Loucy (cell line): ENCODE data around the gene IFNE.

Experiments
- H2AFZ ChIP-seq: fragments of 200-600 bp; sonication (generic); 2 replicates; pipeline ENCODE4 v1.6.0; 2016; ENCODE audit warnings: antibody characterized with exemption, mild to moderate bottlenecking, low read length, moderate library complexity
- H3F3A ChIP-seq: fragments of 200-600 bp; 2 replicates; pipeline ENCODE4 v1.6.0; 2016; ENCODE audit warnings: antibody characterized with exemption, low read depth, mild to moderate bottlenecking
- H3K27me3 ChIP-seq: fragments of 200-600 bp; sonication (generic); 2 replicates; pipeline ENCODE4 v1.6.1; 2014; ENCODE audit warnings: low read length, mild to moderate bottlenecking; ENCODE audit not compliant: insufficient read depth, poor library complexity, severe bottlenecking
- H3K36me3 ChIP-seq: fragments of 200-600 bp; sonication (generic); 2 replicates; pipeline ENCODE4 v1.6.1; 2016; ENCODE audit warnings: low read length; ENCODE audit not compliant: insufficient read depth
- H3K4me1 ChIP-seq: fragments of 200-600 bp; sonication (generic); 2 replicates; pipeline ENCODE4 v1.5.1; 2014; ENCODE audit warnings: low read length, mild to moderate bottlenecking; ENCODE audit not compliant: insufficient read depth, poor library complexity, severe bottlenecking
- H3K4me2 ChIP-seq: fragments of 200-600 bp; sonication (generic); 2 replicates; pipeline ENCODE4 v1.6.0; 2014; ENCODE audit warnings: antibody characterized with exemption, low read length, low read depth, mild to moderate bottlenecking; ENCODE audit not compliant: poor library complexity, severe bottlenecking
- H3K4me3 ChIP-seq: fragments of 200-600 bp; sonication (generic); 2 replicates; pipeline ENCODE4 v1.5.1; 2014; ENCODE audit warnings: low read length, mild to moderate bottlenecking, mixed read lengths; ENCODE audit not compliant: poor library complexity, severe bottlenecking
- H3K79me2 ChIP-seq: fragments of 200-600 bp; sonication (generic); 2 replicates; pipeline ENCODE4 v1.6.1; 2014; ENCODE audit warnings: low read length; ENCODE audit not compliant: insufficient read depth
- H3K9ac ChIP-seq: fragments of 200-600 bp; sonication (generic); 2 replicates; pipeline ENCODE4 v1.6.0; 2014; ENCODE audit warnings: mild to moderate bottlenecking, low read depth, low read length, moderate library complexity; ENCODE audit not compliant: poor library complexity, severe bottlenecking
- H3K9me2 ChIP-seq: fragments of 200-600 bp; sonication (generic); replicated peaks from 2 replicates; pipeline ENCODE4 v1.6.1; 2016; ENCODE audit warnings: low read depth, low read length, mixed read lengths
- H3K9me3 ChIP-seq: fragments of 200-600 bp; sonication (generic); 2 replicates; pipeline ENCODE4 v1.6.1; 2014; ENCODE audit warnings: mild to moderate bottlenecking, antibody characterized with exemption, low read length, low read depth; ENCODE audit not compliant: insufficient read depth
- H4K20me1 ChIP-seq: fragments of 200-600 bp; sonication (generic); 2 replicates; pipeline ENCODE4 v1.6.0; 2014; ENCODE audit warnings: antibody characterized with exemption, low read length, mild to moderate bottlenecking; ENCODE audit not compliant: insufficient read depth, poor library complexity, severe bottlenecking
- EZH2phosphoT487 ChIP-seq: fragments of 200-600 bp; IDR thresholded peaks from 2 replicates; pipeline ENCODE4 v1.6.1; 2018; ENCODE audit warnings: antibody characterized with exemption, mild to moderate bottlenecking, moderate library complexity, borderline replicate concordance
- TF ChIP-seq, protein P1 (sequence below): fragments of 200-600 bp; sonication (generic); conservative IDR thresholded peaks from 2 replicates; pipeline ENCODE4 v1.5.1; 2014; ENCODE audit warnings: mild to moderate bottlenecking, antibody characterized with exemption, low read length

Gene IFNE

DNA sequence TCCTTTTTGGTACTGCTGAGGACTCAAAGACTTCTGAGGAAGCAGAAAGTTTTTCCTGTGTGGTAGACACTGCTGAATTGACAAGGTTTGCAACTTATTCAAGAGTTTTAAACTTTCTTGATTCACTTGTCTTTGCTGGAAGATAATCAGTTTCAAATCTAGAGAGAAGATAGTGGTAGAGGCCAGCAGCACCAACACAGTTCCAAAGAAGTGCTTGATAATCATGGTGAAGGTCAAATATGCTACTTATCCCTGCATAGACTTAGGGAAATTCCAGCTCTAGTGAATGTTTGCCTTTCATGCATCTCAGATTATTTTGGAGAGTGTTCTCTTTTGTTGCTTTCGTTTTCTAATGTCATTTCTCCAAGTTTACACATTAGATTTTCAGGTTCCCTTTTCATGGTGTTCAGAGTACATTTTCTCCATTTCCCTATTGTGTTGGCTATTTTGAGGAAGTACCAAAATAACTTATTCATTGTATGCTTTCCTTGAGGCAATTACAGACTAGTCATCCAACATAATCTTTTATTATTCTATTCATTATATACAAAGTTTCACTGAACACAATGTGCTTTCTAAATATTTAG is 550 bp downstream of the IFNE start:
- no peaks in the 10 kb centered on the region for H3K4me1 ChIP-seq
- no peaks in the 10 kb centered on the region for H3K27me3 ChIP-seq
- no peak for TF ChIP-seq EZH2phosphoT487
- TF ChIP-seq, protein P1, sequence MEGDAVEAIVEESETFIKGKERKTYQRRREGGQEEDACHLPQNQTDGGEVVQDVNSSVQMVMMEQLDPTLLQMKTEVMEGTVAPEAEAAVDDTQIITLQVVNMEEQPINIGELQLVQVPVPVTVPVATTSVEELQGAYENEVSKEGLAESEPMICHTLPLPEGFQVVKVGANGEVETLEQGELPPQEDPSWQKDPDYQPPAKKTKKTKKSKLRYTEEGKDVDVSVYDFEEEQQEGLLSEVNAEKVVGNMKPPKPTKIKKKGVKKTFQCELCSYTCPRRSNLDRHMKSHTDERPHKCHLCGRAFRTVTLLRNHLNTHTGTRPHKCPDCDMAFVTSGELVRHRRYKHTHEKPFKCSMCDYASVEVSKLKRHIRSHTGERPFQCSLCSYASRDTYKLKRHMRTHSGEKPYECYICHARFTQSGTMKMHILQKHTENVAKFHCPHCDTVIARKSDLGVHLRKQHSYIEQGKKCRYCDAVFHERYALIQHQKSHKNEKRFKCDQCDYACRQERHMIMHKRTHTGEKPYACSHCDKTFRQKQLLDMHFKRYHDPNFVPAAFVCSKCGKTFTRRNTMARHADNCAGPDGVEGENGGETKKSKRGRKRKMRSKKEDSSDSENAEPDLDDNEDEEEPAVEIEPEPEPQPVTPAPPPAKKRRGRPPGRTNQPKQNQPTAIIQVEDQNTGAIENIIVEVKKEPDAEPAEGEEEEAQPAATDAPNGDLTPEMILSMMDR, result no peak
- H3K9me3 ChIP-seq, result no peaks in the 10 kb centered on the region
- H3K9me2 ChIP-seq, result no peaks in the 10 kb centered on the region
- no peak overlapping the region for H3K4me3 ChIP-seq
- no peak overlapping the region for H2AFZ ChIP-seq
- H4K20me1 ChIP-seq, result no peaks in the 10 kb centered on the region
- H3K79me2 ChIP-seq, result no peaks in the 10 kb centered on the region
- H3K4me2 ChIP-seq, result no peak overlapping the region
- no peaks in the 10 kb centered on the region for H3K36me3 ChIP-seq
- no peak overlapping the region for H3K9ac ChIP-seq
- no peaks in the 10 kb centered on the region for H3F3A ChIP-seq

DNA sequence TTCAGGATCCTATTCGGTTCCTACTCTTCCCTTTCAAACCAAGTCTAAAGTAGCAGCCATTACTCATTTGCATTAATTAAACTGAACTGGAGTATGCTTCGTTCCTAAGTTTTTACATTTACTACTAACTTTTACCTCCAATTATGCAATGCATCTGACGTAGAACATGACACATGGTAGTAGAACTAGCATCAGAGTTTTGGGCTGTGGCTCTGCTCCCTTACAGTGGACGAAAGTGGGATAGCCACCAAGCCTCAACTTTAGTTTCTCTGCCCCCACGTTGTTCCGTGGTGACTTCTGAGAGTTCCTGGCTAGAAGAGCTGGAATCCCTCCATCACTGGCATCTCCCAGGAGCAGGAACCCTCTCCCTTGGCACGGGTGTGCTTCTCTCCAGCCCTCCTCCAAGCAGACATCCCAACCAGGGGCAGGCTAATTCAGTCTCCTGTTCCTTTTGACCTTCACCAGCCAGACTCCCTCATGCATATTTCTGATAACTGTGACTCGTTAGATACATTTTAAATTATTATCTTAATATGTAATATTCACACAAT is 2.9 kb downstream of the IFNE start:
- H2AFZ ChIP-seq, result no peak overlapping the region

DNA sequence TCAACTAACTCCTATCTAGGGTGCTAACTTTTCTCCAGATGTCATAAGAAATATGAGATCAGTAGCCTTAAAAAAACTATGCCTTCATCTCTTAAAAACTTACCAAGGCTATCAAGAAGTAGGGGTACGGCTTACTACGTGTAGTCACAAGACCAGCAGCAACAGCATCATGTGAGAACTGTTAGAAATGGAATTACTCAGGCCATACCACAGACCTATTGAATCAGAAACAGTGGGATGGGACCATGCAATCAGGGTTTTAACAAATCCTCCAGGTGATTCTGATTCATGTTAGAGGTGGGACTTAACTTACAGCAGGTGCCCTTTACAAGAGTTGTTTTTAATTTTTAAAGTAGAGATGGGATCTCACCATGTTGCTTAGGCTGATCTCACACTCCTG is 4.6 kb downstream of the IFNE start:
- no peaks in the 10 kb centered on the region for H3K9me3 ChIP-seq
- no peaks in the 10 kb centered on the region for H3K36me3 ChIP-seq
- H2AFZ ChIP-seq, result no peak overlapping the region
- TF ChIP-seq, protein P1, result no peak
- TF ChIP-seq EZH2phosphoT487, result no peak
- H4K20me1 ChIP-seq, result no peaks in the 10 kb centered on the region
- no peak overlapping the region for H3K4me3 ChIP-seq
- no peak overlapping the region for H3K4me2 ChIP-seq
- H3F3A ChIP-seq, result no peaks in the 10 kb centered on the region
- no peaks in the 10 kb centered on the region for H3K79me2 ChIP-seq
- no peaks in the 10 kb centered on the region for H3K4me1 ChIP-seq
- no peaks in the 10 kb centered on the region for H3K27me3 ChIP-seq
- no peak overlapping the region for H3K9ac ChIP-seq
- no peaks in the 10 kb centered on the region for H3K9me2 ChIP-seq

More for the DNA sequence above, 2.9 kb downstream of the IFNE start:
- TF ChIP-seq, protein P1, result no peak
- no peak for TF ChIP-seq EZH2phosphoT487
- Histone ChIP-seq H3K9ac (no peak overlapping the region), H3K9me2 (no peaks in the 10 kb centered on the region), H3K4me1 (no peaks in the 10 kb centered on the region), H4K20me1 (no peaks in the 10 kb centered on the region), H3K79me2 (no peaks in the 10 kb centered on the region), H3K4me3 (no peak overlapping the region), H3K27me3 (no peaks in the 10 kb centered on the region), H3F3A (no peaks in the 10 kb centered on the region), H3K9me3 (no peaks in the 10 kb centered on the region), H3K4me2 (no peak overlapping the region), H3K36me3 (no peaks in the 10 kb centered on the region)
